ENCODE results near the gene B4GALT1.

DNA sequence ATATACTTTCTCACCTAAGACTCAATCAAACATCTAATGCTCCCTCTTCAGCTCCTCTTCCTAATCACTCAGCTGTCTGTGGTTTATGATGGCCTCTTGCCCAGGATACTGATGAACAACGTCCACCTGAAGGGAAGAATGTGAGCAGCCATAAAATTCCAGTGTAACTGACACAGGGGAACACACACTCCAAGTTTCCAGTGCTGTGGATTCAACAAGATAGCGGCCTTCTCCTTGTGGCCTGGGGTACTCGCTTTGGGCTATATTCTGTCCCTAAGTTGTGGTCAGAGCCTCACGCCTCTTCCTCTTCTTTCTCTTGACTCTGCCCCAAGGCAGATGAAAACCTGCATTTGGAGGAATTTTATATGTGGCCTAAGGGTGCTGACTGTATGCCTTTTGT, 11.7 kb downstream of the B4GALT1 start:
- TF ChIP-seq, protein P1, sequence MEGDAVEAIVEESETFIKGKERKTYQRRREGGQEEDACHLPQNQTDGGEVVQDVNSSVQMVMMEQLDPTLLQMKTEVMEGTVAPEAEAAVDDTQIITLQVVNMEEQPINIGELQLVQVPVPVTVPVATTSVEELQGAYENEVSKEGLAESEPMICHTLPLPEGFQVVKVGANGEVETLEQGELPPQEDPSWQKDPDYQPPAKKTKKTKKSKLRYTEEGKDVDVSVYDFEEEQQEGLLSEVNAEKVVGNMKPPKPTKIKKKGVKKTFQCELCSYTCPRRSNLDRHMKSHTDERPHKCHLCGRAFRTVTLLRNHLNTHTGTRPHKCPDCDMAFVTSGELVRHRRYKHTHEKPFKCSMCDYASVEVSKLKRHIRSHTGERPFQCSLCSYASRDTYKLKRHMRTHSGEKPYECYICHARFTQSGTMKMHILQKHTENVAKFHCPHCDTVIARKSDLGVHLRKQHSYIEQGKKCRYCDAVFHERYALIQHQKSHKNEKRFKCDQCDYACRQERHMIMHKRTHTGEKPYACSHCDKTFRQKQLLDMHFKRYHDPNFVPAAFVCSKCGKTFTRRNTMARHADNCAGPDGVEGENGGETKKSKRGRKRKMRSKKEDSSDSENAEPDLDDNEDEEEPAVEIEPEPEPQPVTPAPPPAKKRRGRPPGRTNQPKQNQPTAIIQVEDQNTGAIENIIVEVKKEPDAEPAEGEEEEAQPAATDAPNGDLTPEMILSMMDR (IDR thresholded peaks at IDR 0.05; ENCODE audit: poor library complexity): no peak
- TF ChIP-seq EZH2 (IDR thresholded peaks at IDR 0.05; ENCODE audit: borderline replicate concordance): no peak

All from hepatocyte (in vitro differentiated cells).